ENCODE data around the gene CTDSPL. TPM values are rescaled to one million over a fixed set of nuclear protein-coding genes. Genes with fewer than 3 reads are reported as not detected.

CTDSPL gene
- total RNA-seq, 1 donor from 2014 or later: 30.6 TPM

GRCh38 chr3:37853691-37854413, 7.8 kb upstream of the CTDSPL start:
- DNase-seq (ENCODE audit: low read depth): no peak
- H3K27me3 ChIP-seq (ENCODE audit: control insufficient read depth, insufficient read depth, low read length): no peaks in the 10 kb centered on the region

DNA sequence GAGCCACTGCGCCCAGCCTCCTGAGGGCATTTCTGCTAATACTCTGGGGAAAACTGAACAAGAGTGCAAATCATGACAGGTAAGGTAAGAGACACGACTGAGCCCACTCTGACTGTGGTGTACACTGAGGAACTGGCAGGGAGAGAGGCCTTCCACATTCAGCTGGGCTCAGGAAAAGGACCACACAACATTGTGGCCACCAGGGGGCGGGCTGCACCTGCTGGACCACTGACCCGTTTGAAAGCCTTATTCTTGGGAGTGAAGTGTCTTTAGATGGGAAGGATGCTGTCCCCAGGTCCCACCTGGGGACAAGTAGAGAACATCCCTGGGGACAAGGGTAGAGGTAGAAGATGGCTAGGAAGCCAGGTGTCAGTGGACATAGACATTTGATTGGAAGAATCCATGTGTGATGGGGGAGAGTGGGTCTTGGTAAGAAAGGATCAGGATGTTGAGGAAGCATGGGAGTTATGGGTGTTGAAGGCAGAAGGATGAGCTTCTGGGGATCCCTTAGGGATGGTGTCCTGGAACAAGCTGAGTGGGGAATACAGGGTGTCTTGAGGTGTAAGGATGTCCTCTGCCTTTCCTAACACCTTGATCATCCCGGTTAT, 6.2 kb upstream of the CTDSPL start:
- Histone ChIP-seq H3K36me3 (ENCODE audit: control insufficient read depth, insufficient read depth, low read length) (no peaks in the 10 kb centered on the region), H3K27me3 (ENCODE audit: control insufficient read depth, insufficient read depth, low read length) (no peaks in the 10 kb centered on the region), H3K4me3 (ENCODE audit: low read depth, low read length) (no peak overlapping the region)
- DNase-seq (ENCODE audit: low read depth): no peak
- TF ChIP-seq CTCF (IDR thresholded peaks at IDR 0.05; ENCODE audit: insufficient read depth, low read length, poor library complexity, severe bottlenecking): peak; percentile 83

More at GRCh38 chr3:37853691-37854413, 7.8 kb upstream of the CTDSPL start:
- TF ChIP-seq CTCF (IDR thresholded peaks at IDR 0.05; ENCODE audit: insufficient read depth, low read length, poor library complexity, severe bottlenecking): no peak
- no peak overlapping the region for H3K4me3 ChIP-seq (ENCODE audit: low read depth, low read length)
- no peaks in the 10 kb centered on the region for H3K36me3 ChIP-seq (ENCODE audit: control insufficient read depth, insufficient read depth, low read length)

DNA sequence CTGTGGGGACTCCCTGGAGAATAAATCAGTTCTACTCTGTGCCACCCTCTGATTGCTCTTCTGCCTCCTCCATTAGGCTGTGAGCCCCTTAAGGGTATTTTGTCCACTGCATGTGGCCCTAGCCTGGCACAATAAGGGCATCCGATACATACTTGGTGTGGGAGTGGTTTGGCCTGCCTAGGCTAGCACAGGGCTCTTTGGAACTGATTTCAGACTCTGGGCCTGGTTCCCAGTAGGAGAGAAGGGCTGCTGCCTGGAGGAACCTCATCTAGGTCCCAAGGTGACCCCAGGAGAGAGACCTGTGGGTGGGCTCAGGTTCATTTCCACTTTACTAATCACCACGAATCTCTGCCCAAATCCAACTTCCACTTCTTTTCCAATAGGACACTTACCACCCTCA, 5.3 kb upstream of the CTDSPL start:
- Histone ChIP-seq H3K36me3 (ENCODE audit: control insufficient read depth, insufficient read depth, low read length) (no peaks in the 10 kb centered on the region), H3K4me3 (ENCODE audit: low read depth, low read length) (no peak overlapping the region), H3K27me3 (ENCODE audit: control insufficient read depth, insufficient read depth, low read length) (no peaks in the 10 kb centered on the region)
- no peak for DNase-seq (ENCODE audit: low read depth)
- no peak for TF ChIP-seq CTCF (IDR thresholded peaks at IDR 0.05; ENCODE audit: insufficient read depth, low read length, poor library complexity, severe bottlenecking)

DNA sequence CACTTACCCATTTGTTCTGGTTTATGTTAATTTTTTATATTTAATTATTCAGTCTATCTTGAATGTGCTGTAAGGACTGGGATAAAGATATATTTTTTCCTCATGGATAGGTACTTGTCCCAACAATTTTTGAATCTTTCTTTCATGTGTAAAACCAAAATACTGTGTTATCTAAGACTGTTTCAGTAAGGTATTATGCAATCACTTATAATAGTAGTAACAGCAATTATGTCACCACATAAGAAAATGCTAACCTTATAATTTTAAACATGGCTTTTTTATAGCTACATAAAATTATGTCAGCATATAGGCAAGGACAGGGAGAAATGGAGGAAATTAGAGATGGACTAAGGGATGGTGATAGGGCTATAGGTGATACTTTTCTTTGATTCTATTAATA, 2.9 kb upstream of the CTDSPL start:
- Histone ChIP-seq H3K4me3 (ENCODE audit: low read depth, low read length) (no peak overlapping the region), H3K27me3 (ENCODE audit: control insufficient read depth, insufficient read depth, low read length) (no peaks in the 10 kb centered on the region), H3K36me3 (ENCODE audit: control insufficient read depth, insufficient read depth, low read length) (no peaks in the 10 kb centered on the region)
- no peak for DNase-seq (ENCODE audit: low read depth)
- no peak for TF ChIP-seq CTCF (IDR thresholded peaks at IDR 0.05; ENCODE audit: insufficient read depth, low read length, poor library complexity, severe bottlenecking)

GRCh38 chr3:37859354-37859753, 2.3 kb upstream of the CTDSPL start:
- TF ChIP-seq CTCF (IDR thresholded peaks at IDR 0.05; ENCODE audit: insufficient read depth, low read length, poor library complexity, severe bottlenecking): no peak
- H3K36me3 ChIP-seq (ENCODE audit: control insufficient read depth, insufficient read depth, low read length): no peaks in the 10 kb centered on the region
- no peak for DNase-seq (ENCODE audit: low read depth)
- H3K4me3 ChIP-seq (ENCODE audit: low read depth, low read length): no peak overlapping the region
- no peaks in the 10 kb centered on the region for H3K27me3 ChIP-seq (ENCODE audit: control insufficient read depth, insufficient read depth, low read length)

DNA sequence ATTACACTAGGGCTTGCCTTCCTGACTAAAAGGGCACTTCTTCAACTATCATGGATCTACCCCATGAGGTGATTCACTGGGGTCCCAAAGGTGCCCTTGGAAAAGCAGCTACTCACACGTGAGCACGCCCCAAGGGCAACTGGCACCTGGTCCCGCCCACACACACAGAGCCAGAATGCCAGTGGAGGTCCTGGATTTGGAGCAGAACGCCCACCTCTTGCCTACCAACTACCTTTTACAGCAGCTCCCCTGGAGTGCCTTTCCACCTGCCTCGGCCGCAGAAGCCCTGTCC, 1.8 kb upstream of the CTDSPL start:
- Histone ChIP-seq H3K4me3 (ENCODE audit: low read depth, low read length) (no peak overlapping the region), H3K36me3 (ENCODE audit: control insufficient read depth, insufficient read depth, low read length) (no peaks in the 10 kb centered on the region), H3K27me3 (ENCODE audit: control insufficient read depth, insufficient read depth, low read length) (no peaks in the 10 kb centered on the region)
- DNase-seq (ENCODE audit: low read depth): no peak
- TF ChIP-seq CTCF (IDR thresholded peaks at IDR 0.05; ENCODE audit: insufficient read depth, low read length, poor library complexity, severe bottlenecking): no peak
